Measurements from ENCODE around the gene FOXP3. TPM values are rescaled to one million over a fixed set of nuclear protein-coding genes. Genes with fewer than 3 reads are reported as not detected.

Gene FOXP3
- total RNA-seq, 1 experiment from 2014 or later: 0.68 TPM

DNA sequence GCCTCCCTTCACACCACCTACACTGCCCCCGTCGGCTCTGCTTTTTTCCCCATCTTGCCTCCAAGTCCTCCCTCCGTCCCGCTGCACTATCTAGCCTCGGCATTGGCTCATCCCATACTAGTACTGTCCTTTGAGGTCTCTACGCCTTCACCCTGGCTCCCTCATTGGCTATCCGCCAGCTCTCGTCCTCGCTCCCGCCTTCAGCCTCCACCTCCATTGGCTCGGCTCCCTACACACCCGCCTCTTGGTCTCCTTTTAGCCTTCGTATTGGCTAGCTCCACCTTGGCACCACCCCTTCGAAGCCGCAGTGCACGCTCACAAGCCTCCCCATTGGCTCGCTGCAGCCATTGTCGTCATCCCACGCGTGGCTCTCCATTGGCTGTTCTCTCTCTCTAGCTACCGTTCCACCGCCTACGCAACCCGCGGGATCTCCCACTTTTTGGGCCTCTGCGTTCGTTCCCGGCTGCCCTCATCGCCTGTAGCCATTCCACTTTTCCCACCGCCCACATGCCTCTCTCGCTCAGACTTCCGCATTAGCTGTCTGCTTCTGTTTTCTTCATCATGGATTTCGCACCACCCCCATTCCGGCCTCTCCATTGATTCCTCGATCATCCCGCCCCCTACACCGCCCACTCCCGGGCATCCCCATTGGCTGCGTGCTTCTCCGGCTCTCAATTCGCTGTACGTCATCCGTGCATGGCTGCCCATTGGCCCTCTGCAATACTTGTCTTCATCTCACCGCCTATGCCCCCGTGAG, 4.7 kb upstream of the FOXP3 start:
- peaks cover 5% of the 10 kb centered on the region for H3K23me2 ChIP-seq (ENCODE audit: insufficient read length, low read depth, low read length, poor library complexity, severe bottlenecking)
- peak overlapping the region; percentile 95; the same call in 1 of the 2 replicates for H3K14ac ChIP-seq (ENCODE audit: insufficient read depth, low read length)
- no CpG with 5 or more reads among the region's 45 CpGs for WGBS (ENCODE audit: extremely low coverage, insufficient read length, low lambda C conversion rate)
- no peak overlapping the region for H3T11ph ChIP-seq (ENCODE audit: low read length)
- H3K27me3 ChIP-seq (ENCODE audit: insufficient read depth, low read length): no peaks in the 10 kb centered on the region
- H3K4me2 ChIP-seq (ENCODE audit: insufficient read depth, insufficient read length, low read length): peak overlapping the region; percentile 53
- peak overlapping the region; percentile 93 for H3K18ac ChIP-seq (ENCODE audit: insufficient read length, low read depth, low read length)
- H3K56ac ChIP-seq (ENCODE audit: insufficient read length, low read depth, low read length): no peak overlapping the region
- H4K5ac ChIP-seq (ENCODE audit: insufficient read length, low read depth, low read length): no peak overlapping the region
- peak overlapping the region; percentile 91 to 93 for H3K4me3 Mint-ChIP-seq
- H3K4ac ChIP-seq (ENCODE audit: low read depth, low read length): no peak overlapping the region
- H3K79me2 ChIP-seq (ENCODE audit: insufficient read depth, low read length): 0 out of 2 replicates have a peak, but pooled peaks cover 4% of the 10 kb centered on the region
- H3K9me3 ChIP-seq (ENCODE audit: control insufficient read depth, low read depth, low read length): peaks cover 23% of the 10 kb centered on the region
- H3K23ac ChIP-seq (ENCODE audit: insufficient read length, low read depth, low read length): no peak overlapping the region
- no peak overlapping the region for H2BK5ac ChIP-seq (ENCODE audit: insufficient read length, low read length)
- no peaks in the 10 kb centered on the region for H3K4me1 ChIP-seq (ENCODE audit: insufficient read depth, low read length)
- peaks cover 11 to 18% (median 16%) of the 10 kb centered on the region in 3 experiments for H3K36me3 Mint-ChIP-seq (ENCODE audit: insufficient read depth in 1 of 3, low read depth in 3 of 3)
- no peak overlapping the region for H2BK12ac ChIP-seq (ENCODE audit: insufficient read length, low read depth, low read length)
- H3K27me3 Mint-ChIP-seq (ENCODE audit: low read depth): peaks cover 2% of the 10 kb centered on the region
- H2AFZ ChIP-seq (ENCODE audit: low read length): no peak overlapping the region
- no peak overlapping the region for H2BK20ac ChIP-seq (ENCODE audit: low read depth, low read length, poor library complexity, severe bottlenecking)
- no peaks in the 10 kb centered on the region for H3K79me1 ChIP-seq (ENCODE audit: insufficient read depth, low read depth, low read length, poor library complexity, severe bottlenecking)
- peak overlapping the region; percentile 100 for H3K27ac Mint-ChIP-seq
- peaks cover 69 to 70% of the 10 kb centered on the region in 2 experiments for H3K9me3 Mint-ChIP-seq
- DNase-seq: peak; percentile 98
- no peak overlapping the region for H4K8ac ChIP-seq (replicated peaks; ENCODE audit: insufficient read length, low read depth, low read length)
- H2BK15ac ChIP-seq (ENCODE audit: low read depth, low read length): no peak overlapping the region
- H4K20me1 ChIP-seq (ENCODE audit: control insufficient read depth, insufficient read depth, insufficient read length): no peaks in the 10 kb centered on the region
- peaks cover 14 to 21% of the 10 kb centered on the region in 2 experiments for H3K4me1 Mint-ChIP-seq
- TF ChIP-seq, protein P1, sequence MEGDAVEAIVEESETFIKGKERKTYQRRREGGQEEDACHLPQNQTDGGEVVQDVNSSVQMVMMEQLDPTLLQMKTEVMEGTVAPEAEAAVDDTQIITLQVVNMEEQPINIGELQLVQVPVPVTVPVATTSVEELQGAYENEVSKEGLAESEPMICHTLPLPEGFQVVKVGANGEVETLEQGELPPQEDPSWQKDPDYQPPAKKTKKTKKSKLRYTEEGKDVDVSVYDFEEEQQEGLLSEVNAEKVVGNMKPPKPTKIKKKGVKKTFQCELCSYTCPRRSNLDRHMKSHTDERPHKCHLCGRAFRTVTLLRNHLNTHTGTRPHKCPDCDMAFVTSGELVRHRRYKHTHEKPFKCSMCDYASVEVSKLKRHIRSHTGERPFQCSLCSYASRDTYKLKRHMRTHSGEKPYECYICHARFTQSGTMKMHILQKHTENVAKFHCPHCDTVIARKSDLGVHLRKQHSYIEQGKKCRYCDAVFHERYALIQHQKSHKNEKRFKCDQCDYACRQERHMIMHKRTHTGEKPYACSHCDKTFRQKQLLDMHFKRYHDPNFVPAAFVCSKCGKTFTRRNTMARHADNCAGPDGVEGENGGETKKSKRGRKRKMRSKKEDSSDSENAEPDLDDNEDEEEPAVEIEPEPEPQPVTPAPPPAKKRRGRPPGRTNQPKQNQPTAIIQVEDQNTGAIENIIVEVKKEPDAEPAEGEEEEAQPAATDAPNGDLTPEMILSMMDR (conservative IDR thresholded peaks at IDR 0.05): no peak
- H2BK120ac ChIP-seq (ENCODE audit: low read depth, low read length, poor library complexity, severe bottlenecking): no peak overlapping the region
- no peak overlapping the region for H4K91ac ChIP-seq (ENCODE audit: insufficient read length, low read depth, low read length)
- peak overlapping the region; percentile 79 for H3K9ac ChIP-seq (ENCODE audit: extremely low read depth, insufficient read length, low read length)
- peak overlapping the region; percentile 40 for H3K27ac ChIP-seq (ENCODE audit: insufficient read length, low read depth, low read length)
- no peak overlapping the region for H2AK5ac ChIP-seq (ENCODE audit: insufficient read length, low read length)
